Common myeloid progenitor, CD34-positive (primary cell): ENCODE measurements around the gene RAD51B.
A peak's percentile ranks its signal among the peaks of the same experiment; 100 is the strongest.

Experiments
- CTCF ChIA-PET: fragments of 350-600 bp; sonication (Branson Sonifier 250); formaldehyde crosslinking; loops from one replicate; lab custom pipeline; 2021; ENCODE audit warnings: antibody characterized with exemption; lab: Charles Lee
- POLR2A ChIA-PET: fragments of 350-600 bp; sonication (Branson Sonifier 250); formaldehyde crosslinking; loops from one replicate; lab custom pipeline; 2021; ENCODE audit warnings: antibody characterized with exemption; lab: Charles Lee
- DNase-seq, 3 donors: peaks; one replicate each; pipeline versions ENCODE4 v3.0.0 to v3.0.0-alpha.2; 2013
- H3K27ac ChIP-seq, 2 experiments: 1 replicate in 1 of 2; 2 replicates in 1 of 2; pipeline ENCODE4 v1.7.0; 2013; ENCODE audit warnings: inconsistent platforms in 2 of 2, low read length in 2 of 2, mild to moderate bottlenecking in 2 of 2, low read depth in 1 of 2, moderate library complexity in 1 of 2; ENCODE audit not compliant: severe bottlenecking in 2 of 2, insufficient read depth in 1 of 2, poor library complexity in 1 of 2
- H3K27me3 ChIP-seq, 5 experiments: replicated peaks in 2 of 5; 1 replicate in 3 of 5; 2 replicates in 2 of 5; pipeline versions ENCODE4 v1.6.1 to v1.7.0; 2013; ENCODE audit warnings: low read length in 4 of 5, mild to moderate bottlenecking in 2 of 5, moderate library complexity in 2 of 5, inconsistent platforms in 1 of 5; ENCODE audit not compliant: insufficient read depth in 5 of 5, control insufficient read depth in 4 of 5
- H3K36me3 ChIP-seq, 4 experiments: 1 replicate in 2 of 4; 2 replicates in 2 of 4; pipeline versions ENCODE4 v1.6.1 to v1.7.0; 2013; ENCODE audit warnings: low read length in 3 of 4, control low read depth in 1 of 4, mild to moderate bottlenecking in 1 of 4; ENCODE audit not compliant: control insufficient read depth in 4 of 4, insufficient read depth in 4 of 4
- H3K4me1 ChIP-seq, 4 experiments: 1 replicate in 3 of 4; 2 replicates in 1 of 4; pipeline versions ENCODE4 v1.6.1 to v1.7.1; 2013; ENCODE audit warnings: low read length in 3 of 4, mild to moderate bottlenecking in 3 of 4, control low read depth in 1 of 4, inconsistent platforms in 1 of 4, moderate library complexity in 1 of 4; ENCODE audit not compliant: control insufficient read depth in 4 of 4, insufficient read depth in 4 of 4; ENCODE audit errors: control extremely low read depth in 1 of 4
- H3K4me3 ChIP-seq, 7 experiments: 1 replicate in 4 of 7; 2 replicates in 3 of 7; pipeline versions ENCODE4 v1.5.1 to v1.7.0; 2013; ENCODE audit warnings: mild to moderate bottlenecking in 7 of 7, low read length in 6 of 7, moderate library complexity in 6 of 7, inconsistent platforms in 2 of 7, low read depth in 2 of 7, control low read depth in 1 of 7; ENCODE audit not compliant: insufficient read depth in 4 of 7, control insufficient read depth in 1 of 7; ENCODE audit errors: extremely low read depth in 1 of 7
- H3K9me3 ChIP-seq, 5 experiments: 1 replicate in 4 of 5; 2 replicates in 1 of 5; pipeline versions ENCODE4 v1.6.1 to v1.7.1; 2013; ENCODE audit warnings: low read length in 4 of 5, mild to moderate bottlenecking in 2 of 5, inconsistent platforms in 1 of 5, low read depth in 1 of 5, moderate library complexity in 1 of 5; ENCODE audit not compliant: control insufficient read depth in 4 of 5, insufficient read depth in 2 of 5; ENCODE audit errors: control extremely low read depth in 1 of 5
- WGBS: methylation state at CpG from one replicate; pipeline ENCODE4 v1.1.5; 2013; ENCODE audit not compliant: insufficient coverage; 5-methylcytosine and 5-hydroxymethylcytosine counted together

The RAD51B gene

DNA sequence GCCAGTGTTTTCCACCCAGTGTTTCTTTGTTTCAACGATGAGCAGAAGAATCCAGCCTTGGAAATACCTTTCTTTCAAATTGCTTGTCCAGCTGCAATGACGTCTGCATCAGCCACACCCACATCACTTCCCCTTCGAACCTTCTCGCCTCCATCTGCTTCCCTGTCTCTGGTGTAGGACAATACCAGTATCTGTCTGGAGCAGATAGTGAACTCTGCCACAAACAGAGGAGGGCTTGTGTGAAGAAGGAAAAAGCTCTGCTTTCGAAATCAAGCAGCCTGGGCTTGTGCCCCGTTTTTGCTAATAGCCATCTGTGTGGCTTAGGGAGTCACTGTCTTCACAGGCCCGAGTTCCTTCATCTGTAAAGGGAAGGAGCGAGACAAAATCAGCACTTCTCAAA, 557.9 kb downstream of the RAD51B start:
- ChIA-PET CTCF (interaction anchor here (0.6 to 2.2 kb wide), 7 partner anchors 9 to 413 kb away, joined by 3 to 7 read pairs (median 3); no protein-coding TSS in a partner anchor), POLR2A (interaction anchor here (0.7 to 1.0 kb wide), 3 partner anchors 10 to 133 kb away, joined by 3 read pairs; no protein-coding TSS in a partner anchor)
- Histone ChIP-seq H3K27ac (peak overlapping the region in 1 of 2 experiments; percentile 52), H3K9me3 (no peaks in the 10 kb centered on the region), H3K36me3 (no peaks in the 10 kb centered on the region), H3K27me3 (no peaks in the 10 kb centered on the region), H3K4me1 (peaks cover 12 to 19% (median 15%) of the 10 kb centered on the region in 4 experiments), H3K4me3 (peak overlapping the region in 1 of 7 experiments; percentile 10)
- DNase-seq: peak; percentile 79 to 98 (median 96)
- 15% methylated on average over 7 of the region's 8 CpGs for WGBS

DNA sequence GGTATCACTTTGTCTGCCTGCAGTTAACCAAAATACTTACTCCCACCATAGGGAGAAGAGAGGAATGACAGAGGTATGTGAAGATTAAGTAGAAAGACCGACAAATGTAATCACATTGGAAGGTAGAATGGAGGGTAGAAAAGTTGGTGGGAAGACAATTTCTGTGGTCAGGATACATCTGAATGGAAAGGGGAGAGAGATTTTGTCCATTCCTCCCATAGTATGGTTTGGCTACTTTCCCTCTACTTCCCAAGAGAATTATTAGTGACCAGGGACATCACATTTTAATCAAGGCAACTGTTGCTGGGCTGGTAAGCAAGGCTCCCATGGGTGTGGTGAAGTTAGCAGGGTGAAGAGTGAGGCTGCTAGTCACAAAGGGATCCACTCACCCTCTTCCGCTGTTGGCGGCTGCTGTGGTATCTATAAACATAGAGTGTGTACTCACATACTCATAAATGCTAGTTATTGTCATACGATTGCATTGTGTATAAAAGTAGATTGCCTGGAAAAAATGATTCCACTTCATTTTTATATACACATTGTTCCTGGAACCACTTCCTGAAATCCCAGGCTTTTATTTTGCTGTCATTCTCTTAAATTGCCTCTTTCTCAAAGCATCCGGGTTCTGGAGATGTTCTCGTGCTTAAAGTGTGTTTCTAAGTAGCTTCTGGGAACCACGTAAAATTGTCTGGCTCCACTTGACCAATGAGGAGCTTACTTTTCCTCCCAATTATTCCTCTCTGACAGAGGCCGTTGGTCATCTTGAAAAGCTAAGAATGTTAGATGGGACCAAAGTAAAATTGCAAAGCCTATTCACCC, 560.1 kb downstream of the RAD51B start:
- no peaks in the 10 kb centered on the region for H3K9me3 ChIP-seq
- peaks cover 12 to 34% (median 27%) of the 10 kb centered on the region in 4 experiments for H3K4me1 ChIP-seq
- ChIA-PET POLR2A (no interaction called here), CTCF (no interaction called here)
- no peak overlapping the region for H3K4me3 ChIP-seq
- DNase-seq: no peak
- H3K27me3 ChIP-seq: no peaks in the 10 kb centered on the region
- WGBS: no CpG with 5 or more reads among the region's 8 CpGs
- H3K36me3 ChIP-seq: no peaks in the 10 kb centered on the region
- H3K27ac ChIP-seq: no peak overlapping the region

DNA sequence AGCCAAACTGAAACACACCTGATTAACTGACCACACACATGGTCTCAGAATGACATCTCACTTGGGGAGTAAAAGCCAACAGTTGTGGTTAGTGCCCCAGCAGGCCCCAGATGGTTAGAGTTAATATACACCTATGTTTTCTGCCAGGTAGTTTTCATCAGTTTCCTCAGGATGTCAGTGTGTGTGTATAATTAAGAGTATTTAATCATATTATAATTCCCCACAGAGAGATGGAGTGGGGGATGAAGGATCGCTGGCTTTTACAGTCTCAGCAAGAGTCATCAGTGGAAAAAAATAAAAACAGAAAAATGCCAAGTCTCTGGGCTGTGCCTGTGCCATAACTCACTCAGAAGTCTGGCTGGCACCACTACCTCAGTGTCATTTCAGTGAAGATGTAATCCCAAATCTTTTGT, 560.8 kb downstream of the RAD51B start:
- POLR2A ChIA-PET: no interaction called here
- H3K27me3 ChIP-seq: no peaks in the 10 kb centered on the region

DNA sequence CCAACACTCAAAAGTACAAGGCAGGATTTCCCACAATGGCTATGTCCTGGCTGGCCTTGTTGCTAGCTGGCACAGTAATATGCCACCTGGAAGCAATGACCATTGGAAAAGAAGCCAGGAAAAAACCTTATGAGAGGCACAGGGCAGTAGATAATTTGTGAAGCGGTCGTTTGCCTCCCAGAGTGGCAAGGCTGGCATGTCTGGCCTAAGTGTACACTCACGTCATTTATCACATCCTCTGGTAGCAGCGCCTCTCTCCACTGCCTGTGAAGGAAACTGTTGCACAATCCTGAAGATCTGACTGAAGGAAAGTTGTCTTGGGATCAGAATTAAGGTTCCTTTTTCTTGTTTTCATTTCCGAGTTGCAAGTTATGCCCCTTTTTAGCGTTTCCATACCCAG, 564.8 kb downstream of the RAD51B start:
- Histone ChIP-seq H3K27ac (no peak overlapping the region), H3K4me3 (peak overlapping the region in 1 of 7 experiments; percentile 16), H3K4me1 (peaks cover 0 to 23% (median 15%) of the 10 kb centered on the region in 4 experiments), H3K27me3 (no peaks in the 10 kb centered on the region), H3K9me3 (no peaks in the 10 kb centered on the region), H3K36me3 (no peaks in the 10 kb centered on the region)
- 15% methylated on average over 4 of the region's 6 CpGs for WGBS
- CTCF ChIA-PET: interaction anchor here (1.8 kb wide), 1 partner anchor 8 kb away, joined by 4 read pairs; no protein-coding TSS in a partner anchor
- POLR2A ChIA-PET: no interaction called here
- DNase-seq: peak; percentile 38 to 68 (median 58)

More for the DNA sequence above, 560.8 kb downstream of the RAD51B start:
- H3K36me3 ChIP-seq: no peaks in the 10 kb centered on the region
- H3K4me1 ChIP-seq: peaks cover 12 to 39% (median 30%) of the 10 kb centered on the region in 4 experiments
- CTCF ChIA-PET: interaction anchor here (1.0 kb wide), 1 partner anchor 12 kb away, joined by 3 read pairs; no protein-coding TSS in a partner anchor
- H3K27ac ChIP-seq: no peak overlapping the region
- no peaks in the 10 kb centered on the region for H3K9me3 ChIP-seq
- no peak overlapping the region for H3K4me3 ChIP-seq
- no peak for DNase-seq
- no CpG with 5 or more reads among the region's 1 CpG for WGBS

DNA sequence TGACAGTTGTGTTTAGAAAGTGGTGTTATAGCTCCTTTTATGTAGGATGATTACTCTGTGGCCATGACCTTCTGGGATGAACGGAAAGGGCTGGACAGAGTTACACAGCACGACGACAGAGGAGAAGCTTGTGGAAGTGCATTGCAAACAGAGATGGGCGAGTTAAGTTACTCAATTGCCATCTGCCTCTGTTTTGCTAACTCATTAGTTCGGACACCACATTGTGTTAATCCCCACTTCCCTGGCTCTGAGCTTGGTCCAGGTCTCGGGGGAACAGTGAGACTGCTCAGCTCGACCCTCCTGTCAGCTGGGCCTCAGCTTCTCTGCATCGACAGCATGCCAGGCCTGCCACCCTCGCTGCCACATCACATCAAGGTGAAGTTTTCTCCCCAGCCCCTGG, 565.3 kb downstream of the RAD51B start:
- ChIA-PET CTCF (interaction anchor here (0.9 to 1.8 kb wide), 2 partner anchors 9 to 47 kb away, joined by 3 to 4 read pairs; no protein-coding TSS in a partner anchor), POLR2A (no interaction called here)
- Histone ChIP-seq H3K27ac (no peak overlapping the region), H3K4me3 (no peak overlapping the region), H3K9me3 (no peaks in the 10 kb centered on the region), H3K4me1 (peaks cover 0 to 23% (median 15%) of the 10 kb centered on the region in 4 experiments), H3K27me3 (no peaks in the 10 kb centered on the region), H3K36me3 (no peaks in the 10 kb centered on the region)
- WGBS: 96% methylated on average over 8 of the region's 9 CpGs
- no peak for DNase-seq

DNA sequence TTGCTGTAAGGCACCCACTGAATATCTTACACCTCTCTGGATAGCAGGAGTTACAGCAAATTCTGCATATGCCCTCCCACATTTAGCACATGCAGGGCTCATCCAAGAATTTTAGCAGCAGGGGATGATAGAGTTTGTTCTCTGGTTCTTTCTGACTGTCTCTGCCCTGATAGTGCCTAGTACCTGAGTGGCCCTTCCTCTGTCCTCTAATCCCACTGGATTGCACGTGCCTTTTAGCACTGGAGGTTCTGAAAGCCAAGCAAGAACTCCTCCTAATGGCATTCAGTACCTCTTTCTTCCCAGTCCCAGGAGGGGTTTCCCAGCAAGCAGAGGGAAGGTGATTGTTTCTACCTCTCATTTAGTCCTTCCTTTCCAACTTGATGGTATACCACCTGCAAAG, 566.9 kb downstream of the RAD51B start:
- CTCF ChIA-PET: no interaction called here
- WGBS: 100% methylated on average over 1 of the region's 1 CpG
- no peak overlapping the region for H3K4me3 ChIP-seq
- no peaks in the 10 kb centered on the region for H3K36me3 ChIP-seq
- DNase-seq: no peak
- H3K4me1 ChIP-seq: peaks cover 0 to 23% (median 15%) of the 10 kb centered on the region in 4 experiments
- H3K27me3 ChIP-seq: no peaks in the 10 kb centered on the region
- no peak overlapping the region for H3K27ac ChIP-seq
- no peaks in the 10 kb centered on the region for H3K9me3 ChIP-seq
- POLR2A ChIA-PET: interaction anchor here (0.6 kb wide), 1 partner anchor 296 kb away, joined by 3 read pairs; no protein-coding TSS in a partner anchor
